HG03342 (cell line): ENCODE results near the gene SPDYE1.
"Not testable (repeated sequence)": the region's sequence is repeated elsewhere in the genome, so short reads cannot be mapped to it uniquely, and the experiment has no call there.

Experiments
- ATAC-seq: cut with Tn5 transposase; IDR thresholded peaks from one replicate; pipeline ENCODE4 v1.9.1; 2021; ENCODE audit warnings: mild to moderate bottlenecking, moderate library complexity; ENCODE audit not compliant: unreplicated experiment

Gene SPDYE1, protein sequence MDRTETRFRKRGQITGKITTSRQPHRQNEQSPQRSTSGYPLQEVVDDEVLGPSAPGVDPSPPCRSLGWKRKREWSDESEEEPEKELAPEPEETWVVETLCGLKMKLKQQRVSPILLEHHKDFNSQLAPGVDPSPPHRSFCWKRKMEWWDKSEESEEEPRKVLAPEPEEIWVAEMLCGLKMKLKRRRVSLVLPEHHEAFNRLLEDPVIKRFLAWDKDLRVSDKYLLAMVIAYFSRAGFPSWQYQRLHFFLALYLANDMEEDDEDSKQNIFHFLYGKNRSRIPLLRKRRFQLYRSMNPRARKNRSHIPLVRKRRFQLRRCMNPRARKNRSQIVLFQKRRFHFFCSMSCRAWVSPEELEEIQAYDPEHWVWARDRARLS

DNA sequence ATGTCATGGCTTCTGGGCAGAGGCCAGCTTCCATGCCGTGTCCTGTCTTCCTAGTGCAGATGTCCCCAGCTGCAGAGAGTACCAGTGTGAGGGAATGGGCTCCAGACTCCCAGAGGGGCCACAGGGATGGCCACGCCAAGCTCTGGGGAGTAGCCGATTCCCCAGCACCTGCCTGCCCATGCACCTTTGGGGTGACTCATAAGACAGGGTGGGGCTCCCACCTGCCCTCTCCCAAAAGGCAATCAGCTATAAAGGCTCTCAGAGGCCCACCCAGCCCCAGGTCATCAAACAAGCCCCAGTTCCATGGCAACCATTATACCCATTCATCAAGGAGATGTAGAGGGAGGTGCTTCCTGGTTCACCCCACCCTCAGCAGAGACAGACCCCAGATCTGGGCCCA is at the start of gene SPDYE1:
Gene SPDYE1, plus strand, starts transcription at position 366 of the 400 bp plus-strand sequence. CDS start 2,053 bp downstream, outside the sequence.
- not testable (repeated sequence) for ATAC-seq

- no peak for ATAC-seq
These were observed 45.7 kb upstream of the SPDYE1 start for GRCh38 chr7:43952028-43952427.

GRCh38 chr7:43953071-43953470 is 44.6 kb upstream of the SPDYE1 start:
- no peak for ATAC-seq

GRCh38 chr7:43954524-43955228 is 43.0 kb upstream of the SPDYE1 start:
- ATAC-seq: peak; percentile 78

- no peak for ATAC-seq
These were observed 41.7 kb upstream of the SPDYE1 start for GRCh38 chr7:43956027-43956426.

DNA sequence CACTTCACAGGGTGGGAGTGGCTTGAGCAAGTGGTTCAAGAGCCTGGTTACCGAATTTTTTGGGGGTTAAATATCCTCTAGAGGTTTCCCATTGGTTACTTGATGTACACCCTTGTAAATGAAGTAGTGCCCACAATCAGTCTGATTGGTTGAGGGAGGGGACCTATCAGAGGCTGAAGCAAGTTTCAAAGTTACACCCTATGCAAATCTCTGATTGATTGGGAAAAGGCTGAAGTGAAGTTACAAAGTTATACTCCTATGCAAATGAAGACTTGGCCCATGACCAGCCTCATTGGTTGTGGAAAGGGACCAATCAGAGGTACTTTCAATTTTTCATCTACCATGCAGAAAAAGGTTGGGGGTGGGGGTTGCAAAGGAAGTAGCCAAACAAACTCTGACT is 36.8 kb upstream of the SPDYE1 start:
- no peak for ATAC-seq

DNA sequence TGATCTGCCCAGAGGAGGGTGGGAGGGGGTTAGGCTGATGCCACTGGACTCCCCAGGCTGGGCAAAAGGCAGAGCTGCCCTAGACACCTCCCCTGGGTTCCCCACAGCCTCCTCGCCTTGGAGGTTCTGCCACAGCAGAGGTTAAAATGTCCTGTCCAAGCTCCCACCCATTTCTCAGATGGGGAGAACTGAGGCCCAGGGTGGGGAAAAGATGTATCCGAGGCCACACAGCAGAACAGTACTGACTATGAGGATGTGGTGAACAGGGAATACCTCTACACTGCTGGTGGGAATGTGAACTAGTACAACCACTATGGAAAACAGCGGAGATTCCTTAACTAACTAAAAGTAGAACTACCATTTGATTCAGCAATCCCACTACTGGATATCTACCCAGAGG is 31.3 kb upstream of the SPDYE1 start:
- not testable (repeated sequence) for ATAC-seq

- not testable (repeated sequence) for ATAC-seq
These were observed 29.3 kb upstream of the SPDYE1 start for GRCh38 chr7:43968172-43969040.

DNA sequence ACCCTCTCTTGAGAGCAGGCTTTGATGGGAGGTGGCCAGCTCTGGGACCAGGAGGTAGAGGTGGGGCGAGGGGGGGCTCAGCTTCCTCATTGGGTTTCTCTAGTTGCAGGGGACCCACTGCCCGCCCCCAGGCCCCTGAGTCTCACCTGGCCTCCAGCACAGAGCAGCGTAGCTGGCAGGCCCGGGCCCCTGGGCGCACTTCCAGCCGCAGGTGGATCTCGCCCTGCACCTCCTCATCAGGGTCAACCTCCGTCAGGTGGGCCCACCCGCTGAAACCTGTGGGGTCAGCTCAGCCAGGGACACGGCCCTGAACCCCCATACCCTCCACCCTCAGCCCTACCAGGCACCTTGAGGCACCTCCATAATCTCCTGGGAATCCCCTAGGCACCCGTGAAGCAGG is 28.1 kb upstream of the SPDYE1 start:
- ATAC-seq: not testable (repeated sequence)

DNA sequence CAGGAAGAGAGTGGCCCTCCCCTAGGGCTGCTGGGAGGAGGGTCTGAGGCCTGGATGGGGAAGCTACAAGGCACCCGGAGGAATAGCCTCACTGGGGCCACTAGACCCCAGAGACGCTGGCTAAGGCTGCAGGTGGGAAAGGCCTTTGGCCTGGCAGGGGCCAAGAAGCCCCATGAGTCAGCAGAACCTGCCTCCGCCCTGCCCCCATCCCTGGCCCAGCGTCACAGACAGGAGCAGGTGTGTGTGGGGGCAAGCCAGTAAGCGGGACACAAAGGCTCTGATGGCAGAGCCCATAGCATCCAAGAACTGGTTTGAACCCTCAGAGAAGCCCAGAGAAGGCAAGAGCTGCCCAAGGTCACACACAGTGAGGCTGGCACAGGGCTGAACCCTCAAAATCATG is 27.0 kb upstream of the SPDYE1 start:
- ATAC-seq: not testable (repeated sequence)

- ATAC-seq: not testable (repeated sequence)
These were observed 23.6 kb upstream of the SPDYE1 start for GRCh38 chr7:43974033-43974573.

- ATAC-seq: not testable (repeated sequence)
These were observed 22.8 kb upstream of the SPDYE1 start for GRCh38 chr7:43974725-43975482.

DNA sequence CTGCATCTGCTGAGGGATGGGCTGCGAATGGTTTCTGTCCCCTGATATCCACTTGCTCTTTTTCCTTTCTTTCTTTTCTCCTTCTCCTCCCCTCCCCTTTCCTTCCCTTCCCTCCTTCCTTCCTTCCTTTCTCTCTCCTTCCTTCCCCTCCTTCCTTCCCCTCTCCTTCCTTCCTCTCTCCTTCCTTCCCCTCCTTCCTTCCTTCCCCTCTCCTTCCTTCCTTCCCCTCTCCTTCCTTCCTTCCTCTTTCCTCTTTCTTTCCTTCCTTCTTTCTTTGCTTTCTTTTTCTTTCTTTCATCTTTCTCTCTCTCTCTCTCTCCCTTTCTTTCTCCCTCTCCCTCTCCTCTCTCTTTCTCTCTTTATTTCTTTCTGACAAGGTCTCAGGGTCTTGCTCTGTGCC is 20.2 kb upstream of the SPDYE1 start:
- no peak for ATAC-seq

DNA sequence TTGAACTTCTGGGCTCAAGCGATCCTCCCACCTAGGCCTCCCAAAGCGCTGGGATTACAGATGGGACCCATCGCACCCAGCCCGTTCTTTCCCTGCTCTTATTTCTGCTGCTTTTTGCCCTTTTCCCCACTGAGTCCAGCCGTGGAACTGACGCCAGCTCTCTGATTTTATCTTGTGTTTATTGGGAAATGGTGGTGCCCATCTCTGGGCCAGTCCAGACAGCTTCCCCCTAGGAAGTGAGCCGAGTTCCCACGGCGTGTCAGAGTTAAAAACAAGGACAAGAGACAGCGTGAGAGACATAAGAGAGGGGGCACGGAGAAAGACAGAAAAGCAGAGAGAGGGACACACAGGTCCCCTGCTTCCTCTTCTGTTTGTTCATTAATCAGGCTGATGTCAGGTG is 19.6 kb upstream of the SPDYE1 start:
- ATAC-seq: not testable (repeated sequence)

DNA sequence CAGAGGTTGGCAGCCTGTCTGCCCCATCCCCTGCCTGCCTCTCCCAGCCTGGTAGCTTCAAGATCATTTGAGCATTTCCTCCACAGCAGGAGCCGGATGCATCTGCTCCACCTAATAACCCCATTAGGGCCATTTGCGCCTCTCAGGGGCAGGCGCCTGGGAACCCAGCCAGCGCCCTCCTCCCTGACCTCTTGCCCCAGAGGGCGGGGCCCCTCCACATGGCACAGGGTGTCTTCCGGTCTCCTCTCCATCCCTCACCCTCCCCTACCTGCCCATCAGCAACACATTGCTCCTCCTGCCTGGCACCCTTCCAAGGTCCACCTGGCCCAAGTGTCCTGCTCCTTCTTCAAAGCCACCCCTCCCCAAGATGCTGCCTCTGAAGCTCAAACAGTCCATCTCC is 14.8 kb upstream of the SPDYE1 start:
- not testable (repeated sequence) for ATAC-seq

GRCh38 chr7:43983736-43984135 is 14.0 kb upstream of the SPDYE1 start:
- not testable (repeated sequence) for ATAC-seq

- ATAC-seq: peak; percentile 74
These were observed 11.5 kb upstream of the SPDYE1 start for GRCh38 chr7:43985904-43986864.

- not testable (repeated sequence) for ATAC-seq
These were observed 10.2 kb upstream of the SPDYE1 start for GRCh38 chr7:43987476-43987875.

DNA sequence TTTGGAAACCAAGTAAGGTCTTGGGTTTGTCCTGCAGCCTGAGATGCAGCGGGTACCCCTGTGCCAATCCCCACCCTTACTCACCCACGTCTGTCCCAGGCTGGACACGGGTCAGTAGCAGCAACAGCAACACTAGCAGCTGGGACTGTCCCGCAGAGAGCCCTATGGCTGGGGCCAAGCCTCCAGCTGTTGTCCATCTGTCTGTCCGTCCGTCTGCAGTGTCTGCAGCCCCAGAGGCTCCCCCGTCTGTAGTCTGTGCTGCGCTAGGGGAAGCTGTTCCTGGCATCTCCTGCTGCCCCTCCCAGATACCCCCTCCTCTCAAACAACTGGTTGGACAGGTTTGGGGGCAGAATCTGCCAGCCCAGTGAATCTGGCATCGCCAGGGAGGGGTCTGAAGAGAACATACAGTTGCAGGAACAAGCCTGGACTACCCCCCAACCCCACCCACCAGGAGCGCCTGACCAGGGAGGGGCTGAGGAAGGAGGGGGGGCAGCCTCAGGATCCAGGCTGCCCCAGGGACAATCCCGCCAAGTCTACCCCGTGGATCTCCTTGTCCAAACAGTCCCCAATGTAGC is 7.6 kb upstream of the SPDYE1 start:
- ATAC-seq: not testable (repeated sequence)
